Measurements from ENCODE around the gene ATXN10. TPM values are rescaled to one million over a fixed set of nuclear protein-coding genes. Genes with fewer than 3 reads are reported as not detected.
A peak's percentile ranks its signal among the peaks of the same experiment; 100 is the strongest.

Gene ATXN10
- total and polyA plus RNA-seq, 2 of the 13 experiments (the other 11 are each of a cell fraction or from before 2014, with no cell fraction given), result 60.1 to 194 TPM

DNA sequence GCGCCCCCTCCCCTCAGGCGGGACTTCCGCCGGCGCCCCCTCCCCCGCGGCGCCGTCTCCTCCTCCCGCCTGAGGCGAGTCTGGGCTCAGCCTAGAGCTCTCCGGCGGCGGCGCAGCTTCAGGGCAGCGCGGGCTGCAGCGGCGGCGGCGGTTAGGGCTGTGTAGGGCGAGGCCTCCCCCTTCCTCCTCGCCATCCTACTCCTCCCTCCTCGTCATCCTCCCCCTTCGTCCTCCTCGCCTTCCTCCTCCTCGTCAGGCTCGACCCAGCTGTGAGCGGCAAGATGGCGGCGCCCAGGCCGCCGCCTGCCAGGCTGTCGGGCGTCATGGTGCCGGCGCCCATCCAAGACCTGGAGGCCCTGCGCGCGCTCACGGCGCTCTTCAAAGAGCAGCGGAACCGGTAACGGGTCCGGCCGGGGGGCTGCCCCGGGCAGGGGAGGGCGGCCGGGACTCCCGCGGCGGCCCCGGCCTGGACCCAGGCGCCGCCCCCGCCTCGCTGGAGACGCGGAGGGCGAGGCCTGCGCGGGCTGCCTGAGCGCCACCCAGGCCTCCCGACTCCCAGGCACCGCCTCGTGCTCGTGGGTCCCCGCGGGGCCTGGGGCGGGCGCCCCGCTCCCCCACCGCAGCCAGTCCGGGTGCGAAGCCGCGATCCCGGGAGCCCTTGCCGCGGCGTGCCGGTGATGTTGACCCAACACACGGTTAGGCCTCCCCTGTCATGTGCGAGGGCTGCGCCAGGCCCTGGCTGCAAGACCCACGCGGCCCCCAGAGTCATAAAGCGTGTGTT is at the start of gene ATXN10 (continued):
- TF ChIP-seq, protein P1, sequence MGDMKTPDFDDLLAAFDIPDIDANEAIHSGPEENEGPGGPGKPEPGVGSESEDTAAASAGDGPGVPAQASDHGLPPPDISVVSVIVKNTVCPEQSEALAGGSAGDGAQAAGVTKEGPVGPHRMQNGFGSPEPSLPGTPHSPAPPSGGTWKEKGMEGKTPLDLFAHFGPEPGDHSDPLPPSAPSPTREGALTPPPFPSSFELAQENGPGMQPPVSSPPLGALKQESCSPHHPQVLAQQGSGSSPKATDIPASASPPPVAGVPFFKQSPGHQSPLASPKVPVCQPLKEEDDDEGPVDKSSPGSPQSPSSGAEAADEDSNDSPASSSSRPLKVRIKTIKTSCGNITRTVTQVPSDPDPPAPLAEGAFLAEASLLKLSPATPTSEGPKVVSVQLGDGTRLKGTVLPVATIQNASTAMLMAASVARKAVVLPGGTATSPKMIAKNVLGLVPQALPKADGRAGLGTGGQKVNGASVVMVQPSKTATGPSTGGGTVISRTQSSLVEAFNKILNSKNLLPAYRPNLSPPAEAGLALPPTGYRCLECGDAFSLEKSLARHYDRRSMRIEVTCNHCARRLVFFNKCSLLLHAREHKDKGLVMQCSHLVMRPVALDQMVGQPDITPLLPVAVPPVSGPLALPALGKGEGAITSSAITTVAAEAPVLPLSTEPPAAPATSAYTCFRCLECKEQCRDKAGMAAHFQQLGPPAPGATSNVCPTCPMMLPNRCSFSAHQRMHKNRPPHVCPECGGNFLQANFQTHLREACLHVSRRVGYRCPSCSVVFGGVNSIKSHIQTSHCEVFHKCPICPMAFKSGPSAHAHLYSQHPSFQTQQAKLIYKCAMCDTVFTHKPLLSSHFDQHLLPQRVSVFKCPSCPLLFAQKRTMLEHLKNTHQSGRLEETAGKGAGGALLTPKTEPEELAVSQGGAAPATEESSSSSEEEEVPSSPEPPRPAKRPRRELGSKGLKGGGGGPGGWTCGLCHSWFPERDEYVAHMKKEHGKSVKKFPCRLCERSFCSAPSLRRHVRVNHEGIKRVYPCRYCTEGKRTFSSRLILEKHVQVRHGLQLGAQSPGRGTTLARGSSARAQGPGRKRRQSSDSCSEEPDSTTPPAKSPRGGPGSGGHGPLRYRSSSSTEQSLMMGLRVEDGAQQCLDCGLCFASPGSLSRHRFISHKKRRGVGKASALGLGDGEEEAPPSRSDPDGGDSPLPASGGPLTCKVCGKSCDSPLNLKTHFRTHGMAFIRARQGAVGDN (CRISPR knock-in tag; IDR thresholded peaks at IDR 0.05), result peak; percentile 90
- no peak for TF ChIP-seq CHD4 (IDR thresholded peaks at IDR 0.05; ENCODE audit: borderline replicate concordance, low read length)
- peak; percentile 34; the same call in 1 of the 2 replicates for TF ChIP-seq ZNF329 (CRISPR knock-in tag; IDR thresholded peaks at IDR 0.05; ENCODE audit: low read depth)
- no peak for TF ChIP-seq FOXA3 (CRISPR knock-in tag; IDR thresholded peaks at IDR 0.05)
- TF ChIP-seq, protein P2, sequence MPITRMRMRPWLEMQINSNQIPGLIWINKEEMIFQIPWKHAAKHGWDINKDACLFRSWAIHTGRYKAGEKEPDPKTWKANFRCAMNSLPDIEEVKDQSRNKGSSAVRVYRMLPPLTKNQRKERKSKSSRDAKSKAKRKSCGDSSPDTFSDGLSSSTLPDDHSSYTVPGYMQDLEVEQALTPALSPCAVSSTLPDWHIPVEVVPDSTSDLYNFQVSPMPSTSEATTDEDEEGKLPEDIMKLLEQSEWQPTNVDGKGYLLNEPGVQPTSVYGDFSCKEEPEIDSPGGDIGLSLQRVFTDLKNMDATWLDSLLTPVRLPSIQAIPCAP (CRISPR knock-in tag; IDR thresholded peaks at IDR 0.05; ENCODE audit: low read depth), result no peak
- TF ChIP-seq RFX3 (CRISPR knock-in tag; IDR thresholded peaks at IDR 0.05), result no peak
- TF ChIP-seq, protein P3, sequence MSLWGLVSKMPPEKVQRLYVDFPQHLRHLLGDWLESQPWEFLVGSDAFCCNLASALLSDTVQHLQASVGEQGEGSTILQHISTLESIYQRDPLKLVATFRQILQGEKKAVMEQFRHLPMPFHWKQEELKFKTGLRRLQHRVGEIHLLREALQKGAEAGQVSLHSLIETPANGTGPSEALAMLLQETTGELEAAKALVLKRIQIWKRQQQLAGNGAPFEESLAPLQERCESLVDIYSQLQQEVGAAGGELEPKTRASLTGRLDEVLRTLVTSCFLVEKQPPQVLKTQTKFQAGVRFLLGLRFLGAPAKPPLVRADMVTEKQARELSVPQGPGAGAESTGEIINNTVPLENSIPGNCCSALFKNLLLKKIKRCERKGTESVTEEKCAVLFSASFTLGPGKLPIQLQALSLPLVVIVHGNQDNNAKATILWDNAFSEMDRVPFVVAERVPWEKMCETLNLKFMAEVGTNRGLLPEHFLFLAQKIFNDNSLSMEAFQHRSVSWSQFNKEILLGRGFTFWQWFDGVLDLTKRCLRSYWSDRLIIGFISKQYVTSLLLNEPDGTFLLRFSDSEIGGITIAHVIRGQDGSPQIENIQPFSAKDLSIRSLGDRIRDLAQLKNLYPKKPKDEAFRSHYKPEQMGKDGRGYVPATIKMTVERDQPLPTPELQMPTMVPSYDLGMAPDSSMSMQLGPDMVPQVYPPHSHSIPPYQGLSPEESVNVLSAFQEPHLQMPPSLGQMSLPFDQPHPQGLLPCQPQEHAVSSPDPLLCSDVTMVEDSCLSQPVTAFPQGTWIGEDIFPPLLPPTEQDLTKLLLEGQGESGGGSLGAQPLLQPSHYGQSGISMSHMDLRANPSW (CRISPR knock-in tag; IDR thresholded peaks at IDR 0.05; ENCODE audit: borderline replicate concordance), result no peak
- no peak for TF ChIP-seq SIX4 (CRISPR knock-in tag; IDR thresholded peaks at IDR 0.05)
- TF ChIP-seq NBN (conservative IDR thresholded peaks at IDR 0.05), result no peak
- TF ChIP-seq PLRG1 (conservative IDR thresholded peaks at IDR 0.05), result no peak
- TF ChIP-seq ZSCAN21 (CRISPR knock-in tag; IDR thresholded peaks at IDR 0.05; ENCODE audit: borderline replicate concordance), result no peak
- no peak for TF ChIP-seq U2AF1 (optimal IDR thresholded peaks at IDR 0.05; ENCODE audit: low read depth, low read length)
- TF ChIP-seq, protein P4, sequence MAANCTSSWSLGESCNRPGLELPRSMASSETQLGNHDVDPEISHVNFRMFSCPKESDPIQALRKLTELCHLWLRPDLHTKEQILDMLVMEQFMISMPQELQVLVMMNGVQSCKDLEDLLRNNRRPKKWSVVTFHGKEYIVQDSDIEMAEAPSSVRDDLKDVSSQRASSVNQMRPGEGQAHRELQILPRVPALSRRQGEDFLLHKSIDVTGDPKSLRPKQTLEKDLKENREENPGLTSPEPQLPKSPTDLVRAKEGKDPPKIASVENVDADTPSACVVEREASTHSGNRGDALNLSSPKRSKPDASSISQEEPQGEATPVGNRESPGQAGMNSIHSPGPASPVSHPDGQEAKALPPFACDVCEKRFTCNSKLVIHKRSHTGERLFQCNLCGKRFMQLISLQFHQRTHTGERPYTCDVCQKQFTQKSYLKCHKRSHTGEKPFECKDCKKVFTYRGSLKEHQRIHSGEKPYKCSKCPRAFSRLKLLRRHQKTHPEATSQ (CRISPR knock-in tag; IDR thresholded peaks at IDR 0.05; ENCODE audit: borderline replicate concordance), result no peak
- TF ChIP-seq NCOA5 (CRISPR knock-in tag; IDR thresholded peaks at IDR 0.05), result no peak
- TF ChIP-seq HNRNPK (IDR thresholded peaks at IDR 0.05; ENCODE audit: low read depth, low read length, poor library complexity, severe bottlenecking), result peak; percentile 98
- TF ChIP-seq HMG20B (CRISPR knock-in tag; conservative IDR thresholded peaks at IDR 0.05), result no peak
- TF ChIP-seq, protein P5, sequence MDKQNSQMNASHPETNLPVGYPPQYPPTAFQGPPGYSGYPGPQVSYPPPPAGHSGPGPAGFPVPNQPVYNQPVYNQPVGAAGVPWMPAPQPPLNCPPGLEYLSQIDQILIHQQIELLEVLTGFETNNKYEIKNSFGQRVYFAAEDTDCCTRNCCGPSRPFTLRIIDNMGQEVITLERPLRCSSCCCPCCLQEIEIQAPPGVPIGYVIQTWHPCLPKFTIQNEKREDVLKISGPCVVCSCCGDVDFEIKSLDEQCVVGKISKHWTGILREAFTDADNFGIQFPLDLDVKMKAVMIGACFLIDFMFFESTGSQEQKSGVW (CRISPR knock-in tag; IDR thresholded peaks at IDR 0.05; ENCODE audit: borderline replicate concordance), result 0 out of 2 replicates have a peak, but pooled peaks have one; percentile 14
- no peak for TF ChIP-seq ZNF672 (CRISPR knock-in tag; IDR thresholded peaks at IDR 0.05)

Data from HepG2 (cell line).